GM12878 (cell line): ENCODE results near the gene GUK1.

Source experiments
- EP300 ChIP-seq, 2 experiments: fragments of 150-350 bp in 1 of 2; IDR thresholded peaks; 2 replicates each; pipeline ENCODE4 v1.6.1; 2011 to 2012; ENCODE audit warnings: low read depth in 2 of 2, low read length in 2 of 2, borderline replicate concordance in 1 of 2, improper control_type of control experiment in 1 of 2, inconsistent platforms in 1 of 2; ENCODE audit not compliant: control insufficient read depth in 1 of 2
- LARP7 ChIP-seq: fragments of 450-650 bp; IDR thresholded peaks from 2 replicates; pipeline ENCODE4 v1.6.1; 2017; ENCODE audit warnings: mild to moderate bottlenecking

DNA sequence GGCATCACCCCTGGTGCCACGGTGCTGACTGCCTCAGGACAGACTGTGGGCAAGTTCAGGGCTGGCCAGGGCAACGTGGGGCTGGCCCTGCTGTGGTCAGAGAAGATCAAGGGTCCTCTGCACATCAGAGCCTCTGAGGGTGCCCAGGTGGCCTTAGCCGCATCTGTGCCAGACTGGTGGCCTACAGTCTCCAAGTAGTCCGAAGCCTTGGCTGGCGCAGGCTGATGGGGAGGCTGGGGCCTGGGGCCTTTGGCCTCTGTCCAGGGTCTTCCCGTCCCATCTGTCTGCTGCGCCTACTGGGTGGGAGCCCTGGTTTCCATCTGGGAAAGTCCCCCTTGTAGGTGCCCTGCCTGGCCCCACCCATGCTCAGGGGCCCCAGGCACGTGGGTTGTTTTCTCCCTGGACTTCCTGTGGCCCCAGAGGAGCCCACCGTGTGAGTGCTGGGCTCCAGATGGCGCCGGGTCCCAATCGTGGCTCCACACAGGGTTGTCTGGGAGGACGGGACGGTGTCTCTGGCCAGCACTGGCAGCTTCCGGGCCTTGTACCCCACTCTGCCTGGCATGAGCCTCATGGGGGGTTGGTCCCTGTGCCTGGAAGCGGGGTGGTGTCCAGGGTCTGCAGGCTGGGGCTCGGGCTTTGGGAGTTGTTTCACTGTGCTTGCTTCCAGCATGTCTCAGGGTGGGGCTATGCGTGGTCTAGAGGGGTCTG, 35.4 kb downstream of the GUK1 start:
- TF ChIP-seq LARP7 (no peak), EP300 (IDR thresholded peaks at IDR 0.05; ENCODE audit: borderline replicate concordance in 1 of 2, control insufficient read depth in 1 of 2, low read depth in 2 of 2, low read length in 2 of 2) (no peak)
